ENCODE measurements around the gene IGF2BP2. TPM values are rescaled to one million over a fixed set of nuclear protein-coding genes. Genes with fewer than 3 reads are reported as not detected.

Gene IGF2BP2
- total and polyA plus RNA-seq, 9 of the 15 experiments (the other 6 are each of a cell fraction or from before 2014, with no cell fraction given): 3.2 to 59.6 (median 30.5) TPM

GRCh38 chr3:185659942-185660921 lies 164.6 kb downstream of the IGF2BP2 start (continued):
- TF ChIP-seq SRSF1 (IDR thresholded peaks at IDR 0.05; ENCODE audit: low read depth, low read length) (no peak), MAFK (IDR thresholded peaks at IDR 0.05; ENCODE audit: low read length) (peak; percentile 93), PRDM10 (IDR thresholded peaks at IDR 0.05; ENCODE audit: partially characterized antibody) (peak; percentile 56), JUN (IDR thresholded peaks at IDR 0.05; ENCODE audit: borderline replicate concordance, low read depth, low read length) (no peak), JUN (CRISPR knock-in tag; IDR thresholded peaks at IDR 0.05; ENCODE audit: borderline replicate concordance) (no peak), STAT5A (IDR thresholded peaks at IDR 0.05; ENCODE audit: borderline replicate concordance, low read length) (peak; percentile 4; the same call in 1 of the 2 replicates), BCL6 (CRISPR knock-in tag; IDR thresholded peaks at IDR 0.05) (no peak), SRSF7 (optimal IDR thresholded peaks at IDR 0.05; ENCODE audit: low read depth, low read length) (no peak), TAF9B (IDR thresholded peaks at IDR 0.05; ENCODE audit: partially characterized antibody) (no peak), ETV5 (CRISPR knock-in tag; IDR thresholded peaks at IDR 0.05; ENCODE audit: low read depth) (no peak), HDGF (IDR thresholded peaks at IDR 0.05) (no peak), ZNF583 (CRISPR knock-in tag; IDR thresholded peaks at IDR 0.05) (no peak), MAFF (IDR thresholded peaks at IDR 0.05; ENCODE audit: low read length) (peak; percentile 93), RBM17 (IDR thresholded peaks at IDR 0.05; ENCODE audit: borderline replicate concordance, low read depth, low read length) (no peak), ZNF311 (CRISPR knock-in tag; IDR thresholded peaks at IDR 0.05) (no peak), BRF1 (IDR thresholded peaks at IDR 0.05; ENCODE audit: borderline replicate concordance, extremely low read depth, insufficient read length) (no peak), GATAD2A (IDR thresholded peaks at IDR 0.05) (no peak), ZNF384 (IDR thresholded peaks at IDR 0.05; ENCODE audit: low read depth, low read length) (no peak), C11orf30 (IDR thresholded peaks at IDR 0.05; ENCODE audit: low read depth) (peak; percentile 98), L3MBTL2 (IDR thresholded peaks at IDR 0.05) (0 out of 2 replicates have a peak, but pooled peaks have one; percentile 30), GTF2E2 (tag; IDR thresholded peaks at IDR 0.05) (no peak), MXI1 (IDR thresholded peaks at IDR 0.05; ENCODE audit: low read depth, low read length) (no peak), PURB (CRISPR knock-in tag; IDR thresholded peaks at IDR 0.05; ENCODE audit: low read depth) (no peak)
- TF ChIP-seq, protein P1, sequence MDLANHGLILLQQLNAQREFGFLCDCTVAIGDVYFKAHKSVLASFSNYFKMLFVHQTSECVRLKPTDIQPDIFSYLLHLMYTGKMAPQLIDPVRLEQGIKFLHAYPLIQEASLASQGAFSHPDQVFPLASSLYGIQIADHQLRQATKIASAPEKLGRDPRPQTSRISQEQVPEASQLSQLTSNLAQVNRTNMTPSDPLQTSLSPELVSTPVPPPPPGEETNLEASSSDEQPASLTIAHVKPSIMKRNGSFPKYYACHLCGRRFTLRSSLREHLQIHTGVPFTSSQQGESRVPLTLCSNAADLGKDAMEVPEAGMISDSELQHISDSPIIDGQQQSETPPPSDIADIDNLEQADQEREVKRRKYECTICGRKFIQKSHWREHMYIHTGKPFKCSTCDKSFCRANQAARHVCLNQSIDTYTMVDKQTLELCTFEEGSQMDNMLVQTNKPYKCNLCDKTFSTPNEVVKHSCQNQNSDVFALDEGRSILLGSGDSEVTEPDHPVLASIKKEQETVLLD (IDR thresholded peaks at IDR 0.05): no peak
- TF ChIP-seq, protein P2, sequence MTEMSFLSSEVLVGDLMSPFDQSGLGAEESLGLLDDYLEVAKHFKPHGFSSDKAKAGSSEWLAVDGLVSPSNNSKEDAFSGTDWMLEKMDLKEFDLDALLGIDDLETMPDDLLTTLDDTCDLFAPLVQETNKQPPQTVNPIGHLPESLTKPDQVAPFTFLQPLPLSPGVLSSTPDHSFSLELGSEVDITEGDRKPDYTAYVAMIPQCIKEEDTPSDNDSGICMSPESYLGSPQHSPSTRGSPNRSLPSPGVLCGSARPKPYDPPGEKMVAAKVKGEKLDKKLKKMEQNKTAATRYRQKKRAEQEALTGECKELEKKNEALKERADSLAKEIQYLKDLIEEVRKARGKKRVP (CRISPR knock-in tag; IDR thresholded peaks at IDR 0.05): no peak
